H1 (cell line): ENCODE measurements around the gene RCBTB1. TPM values are rescaled to one million over a fixed set of nuclear protein-coding genes. Genes with fewer than 3 reads are reported as not detected.
A peak's percentile ranks its signal among the peaks of the same experiment; 100 is the strongest.

ENCODE experiments used
- CTCF ChIA-PET: fragments of 300-600 bp; sonication (Branson Sonifier 250); formaldehyde crosslinking; loops from one replicate; lab custom pipeline; 2021; ENCODE audit not compliant: partially characterized antibody; lab: Charles Lee
- POLR2A ChIA-PET: fragments of 300-600 bp; sonication (Branson Sonifier 250); formaldehyde crosslinking; loops from one replicate; lab custom pipeline; 2021; ENCODE audit warnings: inconsistent platforms; ENCODE audit not compliant: partially characterized antibody; lab: Charles Lee
- DNase-seq, 2 experiments: peaks; one replicate each; pipeline versions ENCODE4 v3.0.0 to v3.0.0-alpha.2; 2010 to 2022; ENCODE audit warnings: low spot score in 2 of 2, low read depth in 1 of 2, mixed read lengths in 1 of 2
- FAIRE-seq: peaks from 2 replicates; lab custom pipeline; 2011; peaks lifted over from hg19 to GRCh38; lab: Jason Lieb, UNC
- H2AFZ ChIP-seq: 2 replicates; pipeline ENCODE4 v1.8.1; 2012; ENCODE audit warnings: low read length, inconsistent platforms
- H2AK5ac ChIP-seq: 2 replicates; pipeline ENCODE4 v1.6.1; 2013; ENCODE audit warnings: low read depth, low read length
- H2BK120ac ChIP-seq: replicated peaks from 2 replicates; pipeline ENCODE3; 2013; ENCODE audit warnings: low read depth, low read length, inconsistent platforms
- H2BK12ac ChIP-seq: 2 replicates; pipeline ENCODE4 v1.6.1; 2013; ENCODE audit warnings: low read depth, low read length
- H2BK15ac ChIP-seq: 2 replicates; pipeline ENCODE4 v1.6.1; 2013; ENCODE audit warnings: low read length
- H2BK20ac ChIP-seq: 2 replicates; pipeline ENCODE4 v1.6.1; 2013; ENCODE audit warnings: low read length
- H2BK5ac ChIP-seq: 2 replicates; pipeline ENCODE4 v1.6.1; 2013; ENCODE audit warnings: low read depth, low read length
- H3K14ac ChIP-seq: 2 replicates; pipeline ENCODE4 v1.6.1; 2013; ENCODE audit warnings: inconsistent platforms; ENCODE audit not compliant: insufficient read length
- H3K18ac ChIP-seq: 2 replicates; pipeline ENCODE4 v1.6.1; 2013; ENCODE audit warnings: low read length; ENCODE audit errors: extremely low read depth
- H3K23ac ChIP-seq: 2 replicates; pipeline ENCODE4 v1.6.1; 2013; ENCODE audit warnings: inconsistent platforms; ENCODE audit not compliant: insufficient read length
- H3K23me2 ChIP-seq: 2 replicates; pipeline ENCODE4 v1.6.1; 2013; ENCODE audit warnings: low read depth, low read length
- H3K27ac ChIP-seq: 2 replicates; pipeline ENCODE4 v1.6.1; 2011; ENCODE audit warnings: low read depth, low read length, inconsistent platforms
- H3K27me3 ChIP-seq, 4 experiments: replicated peaks in 1 of 4; 1 replicate in 1 of 4; 2 replicates in 3 of 4; pipeline versions ENCODE4 v1.6.1 to v1.8.1; 2011 to 2013; ENCODE audit warnings: low read length in 3 of 4, mild to moderate bottlenecking in 3 of 4, inconsistent platforms in 2 of 4, mixed read lengths in 2 of 4, moderate library complexity in 1 of 4; ENCODE audit not compliant: control insufficient read depth in 3 of 4, insufficient read depth in 3 of 4; ENCODE audit errors: extremely low read depth in 1 of 4
- H3K36me3 ChIP-seq, 4 experiments: 2 replicates each; pipeline versions ENCODE4 v1.6.1 to v1.8.1; 2011 to 2013; ENCODE audit warnings: mild to moderate bottlenecking in 4 of 4, low read length in 3 of 4, moderate library complexity in 2 of 4, control low read depth in 1 of 4, inconsistent platforms in 1 of 4; ENCODE audit not compliant: insufficient read depth in 4 of 4, control insufficient read depth in 2 of 4
- H3K4ac ChIP-seq: replicated peaks from 2 replicates; pipeline ENCODE3; 2013; ENCODE audit warnings: low read length, low read depth, mixed read lengths, inconsistent platforms; ENCODE audit not compliant: insufficient read length
- H3K4me1 ChIP-seq, 4 experiments: replicated peaks in 1 of 4; 1 replicate in 1 of 4; 2 replicates in 3 of 4; pipeline versions ENCODE4 v1.6.1 to v1.8.1; 2011 to 2013; ENCODE audit warnings: low read length in 3 of 4, inconsistent platforms in 2 of 4, mixed read lengths in 1 of 4; ENCODE audit not compliant: insufficient read depth in 4 of 4, control insufficient read depth in 3 of 4
- H3K4me2 ChIP-seq, 2 experiments: 2 replicates each; pipeline versions ENCODE4 v1.6.1 to v1.8.1; 2011 to 2013; ENCODE audit warnings: low read depth in 2 of 2, low read length in 2 of 2, control low read depth in 1 of 2, inconsistent platforms in 1 of 2, mild to moderate bottlenecking in 1 of 2; ENCODE audit not compliant: insufficient read depth in 1 of 2
- H3K4me3 ChIP-seq, 4 experiments: fragments of 200-600, 300-600 bp in 1 of 4; sonication (generic), shearing (Covaris generic), sonication (Bioruptor Twin) in 1 of 4; 2 replicates each; pipeline versions ENCODE4 v1.5.1 to v1.8.1; 2011 to 2016; ENCODE audit warnings: low read length in 4 of 4, low read depth in 3 of 4, control low read depth in 2 of 4, inconsistent platforms in 2 of 4, mild to moderate bottlenecking in 2 of 4, mixed read lengths in 1 of 4, moderate library complexity in 1 of 4; ENCODE audit not compliant: insufficient read depth in 2 of 4; ENCODE audit errors: extremely low read depth in 1 of 4
- H3K56ac ChIP-seq: replicated peaks from 2 replicates; pipeline ENCODE3; 2013; ENCODE audit warnings: low read depth, mild to moderate bottlenecking, mixed read lengths, low read length, inconsistent platforms; ENCODE audit not compliant: insufficient read length
- H3K79me1 ChIP-seq: 2 replicates; pipeline ENCODE4 v1.6.1; 2013; ENCODE audit warnings: low read depth, low read length, control low read depth
- H3K79me2 ChIP-seq, 2 experiments: 2 replicates each; pipeline versions ENCODE4 v1.6.1 to v1.8.1; 2012 to 2013; ENCODE audit warnings: low read length in 2 of 2, mild to moderate bottlenecking in 2 of 2, inconsistent platforms in 1 of 2; ENCODE audit not compliant: insufficient read depth in 2 of 2, control insufficient read depth in 1 of 2
- H3K9ac ChIP-seq, 4 experiments: replicated peaks in 1 of 4; 1 replicate in 1 of 4; 2 replicates in 3 of 4; pipeline versions ENCODE4 v1.6.1 to v1.8.1; 2011 to 2013; ENCODE audit warnings: low read depth in 3 of 4, low read length in 3 of 4, control low read depth in 2 of 4, mild to moderate bottlenecking in 2 of 4, moderate library complexity in 2 of 4, inconsistent platforms in 1 of 4; ENCODE audit errors: extremely low read depth in 1 of 4
- H3K9me3 ChIP-seq, 2 experiments: 2 replicates each; pipeline versions ENCODE4 v1.6.1 to v1.8.1; 2012 to 2013; ENCODE audit warnings: mild to moderate bottlenecking in 2 of 2, moderate library complexity in 2 of 2, control low read depth in 1 of 2, inconsistent platforms in 1 of 2, low read depth in 1 of 2, low read length in 1 of 2, mixed read lengths in 1 of 2; ENCODE audit not compliant: insufficient read depth in 2 of 2
- H4K20me1 ChIP-seq, 2 experiments: replicated peaks in 1 of 2; 2 replicates each; pipeline versions ENCODE3 to v1.8.1; 2011 to 2013; ENCODE audit warnings: inconsistent platforms in 2 of 2, low read length in 2 of 2, mild to moderate bottlenecking in 1 of 2; ENCODE audit not compliant: insufficient read depth in 2 of 2, control insufficient read depth in 1 of 2
- H4K5ac ChIP-seq: 2 replicates; pipeline ENCODE4 v1.6.1; 2013; ENCODE audit warnings: low read length, low read depth, mixed read lengths, inconsistent platforms; ENCODE audit not compliant: insufficient read length
- H4K8ac ChIP-seq: 2 replicates; pipeline ENCODE4 v1.8.0; 2013; ENCODE audit warnings: mild to moderate bottlenecking, moderate library complexity, low read length, inconsistent platforms; ENCODE audit not compliant: insufficient read depth; ENCODE audit errors: extremely low read depth
- H4K91ac ChIP-seq: replicated peaks from 2 replicates; pipeline ENCODE3; 2013; ENCODE audit warnings: low read length, mixed read lengths, inconsistent platforms; ENCODE audit not compliant: insufficient read length
- CEBPB ChIP-seq: IDR thresholded peaks from 2 replicates; pipeline ENCODE4 v1.6.1; 2012; ENCODE audit warnings: low read depth, low read length
- EZH2 ChIP-seq: fragments of 200-600 bp; sonication (generic); IDR thresholded peaks from 2 replicates; pipeline ENCODE4 v1.7.1; 2012; ENCODE audit warnings: low read depth, mild to moderate bottlenecking, moderate library complexity, low read length, inconsistent platforms; ENCODE audit not compliant: severe bottlenecking
- MAFK ChIP-seq: IDR thresholded peaks from 2 replicates; pipeline ENCODE4 v1.6.1; 2012; ENCODE audit warnings: low read depth, mild to moderate bottlenecking, improper control_type of control experiment, low read length
- NRF1 ChIP-seq: IDR thresholded peaks from 2 replicates; pipeline ENCODE4 v1.6.1; 2011; ENCODE audit warnings: mild to moderate bottlenecking, low read depth, low read length, improper control_type of control experiment
- POLR2AphosphoS5 ChIP-seq: IDR thresholded peaks from 2 replicates; pipeline ENCODE4 v1.6.1; 2011; ENCODE audit warnings: low read depth, low read length
- RFX5 ChIP-seq: IDR thresholded peaks from 2 replicates; pipeline ENCODE4 v1.6.1; 2011; ENCODE audit warnings: low read depth, low read length, improper control_type of control experiment, borderline replicate concordance
- SIRT6 ChIP-seq: IDR thresholded peaks from one replicate; pipeline ENCODE4 v1.7.1; 2012; ENCODE audit warnings: low read length, inconsistent platforms
- TCF12 ChIP-seq: IDR thresholded peaks from 2 replicates; pipeline ENCODE4 v1.6.1; 2011; ENCODE audit warnings: low read depth, mild to moderate bottlenecking, low read length
- WGBS, 2 experiments: shearing (Covaris generic) in 1 of 2; methylation state at CpG; one replicate each; pipeline versions ENCODE4 v1.1.6 to v1.1.7; 2013 to 2015; ENCODE audit warnings: low lambda C conversion rate in 2 of 2, mixed read lengths in 2 of 2, inconsistent platforms in 1 of 2, low coverage in 1 of 2, missing lambda C conversion rate in 1 of 2; ENCODE audit not compliant: insufficient replicate concordance in 2 of 2, insufficient coverage in 1 of 2, insufficient read length in 1 of 2; ENCODE audit errors: extremely low coverage in 1 of 2, missing lambda C conversion rate in 1 of 2; 5-methylcytosine and 5-hydroxymethylcytosine counted together
- polyA plus RNA-seq, 7 experiments: library from polyadenylated mRNA; depleted of rRNA in 3 of 7; stranded (reverse) in 5 of 7; unstranded in 2 of 7; fragments of >200 nt in 5 of 7; fragments of 200-250 nt in 2 of 7; gene quantifications; 1 replicate in 5 of 7; 2 replicates in 1 of 7; 4 replicates in 1 of 7; pipeline versions ENCODE4 v1.2.1 to v1.2.3, GENCODE V29; 2011 to 2013; ENCODE audit warnings: missing spikeins in 2 of 7, mixed read lengths in 2 of 7
- total RNA-seq: library from RNA; stranded (reverse); fragmentation: NEBNext Ultra II Directional; extraction: Animal tissue kit (Norgen Biotek cat#: 25700); gene quantifications from 2 replicates; pipeline ENCODE4 v1.2.1, GENCODE V29; 2021
- TF ChIP-seq, protein P1 (sequence below), 3 experiments: IDR thresholded peaks; 1 replicate in 2 of 3; 2 replicates in 1 of 3; pipeline versions ENCODE4 v1.5.1 to v1.6.1; 2011; ENCODE audit warnings: low read length in 3 of 3, mild to moderate bottlenecking in 3 of 3, inconsistent platforms in 2 of 3, low read depth in 1 of 3, moderate library complexity in 1 of 3; ENCODE audit not compliant: insufficient read depth in 1 of 3; ENCODE audit errors: control extremely low read depth in 1 of 3
- TF ChIP-seq, protein P2 (sequence below): IDR thresholded peaks from 2 replicates; pipeline ENCODE4 v1.6.1; 2012; ENCODE audit warnings: low read length, inconsistent platforms

RCBTB1 gene
- total and polyA plus RNA-seq, 2 of the 8 experiments (the other 6 are each of a cell fraction or from before 2014, with no cell fraction given), result 13.7 to 29.8 TPM

DNA sequence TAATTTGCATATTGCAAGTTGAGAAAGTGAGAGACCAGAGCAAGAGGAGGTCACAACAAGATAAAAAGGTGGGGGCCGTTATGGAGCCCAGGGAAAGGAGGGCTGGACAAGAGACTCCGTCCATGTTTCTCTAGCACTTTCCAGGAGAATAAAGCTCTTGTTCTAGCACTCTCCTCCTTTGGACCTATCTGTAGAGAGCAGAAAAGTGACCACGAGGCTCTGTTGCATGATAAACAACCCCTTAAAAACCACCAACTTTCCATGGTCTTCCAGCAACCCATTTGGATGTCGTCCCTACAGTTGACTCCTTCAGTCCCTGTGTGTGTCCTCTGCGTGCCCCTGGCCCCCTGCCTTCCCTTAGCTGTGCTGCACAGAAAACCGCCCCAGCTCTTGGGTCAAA is 38.9 kb upstream of the RCBTB1 start:
- no peaks in the 10 kb centered on the region for H3K27me3 ChIP-seq
- TF ChIP-seq NRF1 (no peak), POLR2AphosphoS5 (no peak), CEBPB (no peak), RFX5 (no peak), EZH2 (no peak), MAFK (no peak), SIRT6 (no peak), TCF12 (no peak)
- TF ChIP-seq, protein P1, sequence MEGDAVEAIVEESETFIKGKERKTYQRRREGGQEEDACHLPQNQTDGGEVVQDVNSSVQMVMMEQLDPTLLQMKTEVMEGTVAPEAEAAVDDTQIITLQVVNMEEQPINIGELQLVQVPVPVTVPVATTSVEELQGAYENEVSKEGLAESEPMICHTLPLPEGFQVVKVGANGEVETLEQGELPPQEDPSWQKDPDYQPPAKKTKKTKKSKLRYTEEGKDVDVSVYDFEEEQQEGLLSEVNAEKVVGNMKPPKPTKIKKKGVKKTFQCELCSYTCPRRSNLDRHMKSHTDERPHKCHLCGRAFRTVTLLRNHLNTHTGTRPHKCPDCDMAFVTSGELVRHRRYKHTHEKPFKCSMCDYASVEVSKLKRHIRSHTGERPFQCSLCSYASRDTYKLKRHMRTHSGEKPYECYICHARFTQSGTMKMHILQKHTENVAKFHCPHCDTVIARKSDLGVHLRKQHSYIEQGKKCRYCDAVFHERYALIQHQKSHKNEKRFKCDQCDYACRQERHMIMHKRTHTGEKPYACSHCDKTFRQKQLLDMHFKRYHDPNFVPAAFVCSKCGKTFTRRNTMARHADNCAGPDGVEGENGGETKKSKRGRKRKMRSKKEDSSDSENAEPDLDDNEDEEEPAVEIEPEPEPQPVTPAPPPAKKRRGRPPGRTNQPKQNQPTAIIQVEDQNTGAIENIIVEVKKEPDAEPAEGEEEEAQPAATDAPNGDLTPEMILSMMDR (IDR thresholded peaks at IDR 0.05; ENCODE audit: control extremely low read depth in 1 of 3, insufficient read depth in 1 of 3, low read depth in 1 of 3, low read length in 3 of 3), result no peak
- TF ChIP-seq, protein P2, sequence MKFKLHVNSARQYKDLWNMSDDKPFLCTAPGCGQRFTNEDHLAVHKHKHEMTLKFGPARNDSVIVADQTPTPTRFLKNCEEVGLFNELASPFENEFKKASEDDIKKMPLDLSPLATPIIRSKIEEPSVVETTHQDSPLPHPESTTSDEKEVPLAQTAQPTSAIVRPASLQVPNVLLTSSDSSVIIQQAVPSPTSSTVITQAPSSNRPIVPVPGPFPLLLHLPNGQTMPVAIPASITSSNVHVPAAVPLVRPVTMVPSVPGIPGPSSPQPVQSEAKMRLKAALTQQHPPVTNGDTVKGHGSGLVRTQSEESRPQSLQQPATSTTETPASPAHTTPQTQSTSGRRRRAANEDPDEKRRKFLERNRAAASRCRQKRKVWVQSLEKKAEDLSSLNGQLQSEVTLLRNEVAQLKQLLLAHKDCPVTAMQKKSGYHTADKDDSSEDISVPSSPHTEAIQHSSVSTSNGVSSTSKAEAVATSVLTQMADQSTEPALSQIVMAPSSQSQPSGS, result no peak

More for the DNA sequence above, 38.9 kb upstream of the RCBTB1 start:
- Histone ChIP-seq H3K4me3 (no peak overlapping the region), H2BK5ac (no peak overlapping the region), H2BK20ac (no peak overlapping the region), H3K4me2 (no peak overlapping the region), H3K27ac (no peak overlapping the region), H3K36me3 (no peaks in the 10 kb centered on the region), H3K9me3 (no peaks in the 10 kb centered on the region), H3K56ac (no peak overlapping the region), H3K4me1 (peaks cover 0 to 3% (median 0%) of the 10 kb centered on the region in 4 experiments; a peak in 2 of 7 replicates), H2BK120ac (no peak overlapping the region), H3K14ac (no peak overlapping the region), H3K18ac (no peak overlapping the region), H4K91ac (no peak overlapping the region), H3K23me2 (no peaks in the 10 kb centered on the region; the same call in 1 of the 2 replicates), H4K20me1 (no peaks in the 10 kb centered on the region), H3K9ac (no peak overlapping the region), H2BK15ac (no peak overlapping the region), H2AK5ac (no peak overlapping the region), H4K8ac (no peak overlapping the region), H3K23ac (no peak overlapping the region), H4K5ac (no peak overlapping the region), H2AFZ (0 out of 2 replicates have a peak overlapping the region, but pooled peaks have one; percentile 3), H3K79me2 (no peaks in the 10 kb centered on the region), H2BK12ac (no peak overlapping the region), H3K4ac (no peak overlapping the region), H3K79me1 (no peaks in the 10 kb centered on the region)
- ChIA-PET POLR2A (no interaction called here), CTCF (interaction anchor here (0.5 to 2.2 kb wide), 7 partner anchors 10 to 506 kb away, joined by 3 to 9 read pairs (median 3); no protein-coding TSS in a partner anchor)
- DNase-seq, result no peak
- FAIRE-seq, result no peak
- 88% methylated on average over 6 of the region's 6 CpGs; no CpG with 5 or more reads in 1 of the 2 experiments for WGBS, 2 experiments
